ENCODE results near the gene AKAP1. TPM values are rescaled to one million over a fixed set of nuclear protein-coding genes. Genes with fewer than 3 reads are reported as not detected.

AKAP1 gene
- total RNA-seq, 1 donor from 2014 or later: 59.9 TPM

- H3K4me1 Mint-ChIP-seq (ENCODE audit: low read depth): peaks cover 17% of the 10 kb centered on the region
- H3K4me3 Mint-ChIP-seq: no peak overlapping the region
- no peaks in the 10 kb centered on the region for H3K9me3 Mint-ChIP-seq
- H3K36me3 Mint-ChIP-seq (ENCODE audit: low read depth): no peaks in the 10 kb centered on the region
- intact Hi-C loops (cut with micrococcal nuclease): no loop called here
- DNase-seq (ENCODE audit: low spot score): no peak
- peak overlapping the region; percentile 48 for H3K27ac Mint-ChIP-seq
- peaks cover 34% of the 10 kb centered on the region for H3K27me3 Mint-ChIP-seq (ENCODE audit: insufficient read depth)
These were observed 33.1 kb upstream of the AKAP1 start for GRCh38 chr17:57051886-57052361.

DNA sequence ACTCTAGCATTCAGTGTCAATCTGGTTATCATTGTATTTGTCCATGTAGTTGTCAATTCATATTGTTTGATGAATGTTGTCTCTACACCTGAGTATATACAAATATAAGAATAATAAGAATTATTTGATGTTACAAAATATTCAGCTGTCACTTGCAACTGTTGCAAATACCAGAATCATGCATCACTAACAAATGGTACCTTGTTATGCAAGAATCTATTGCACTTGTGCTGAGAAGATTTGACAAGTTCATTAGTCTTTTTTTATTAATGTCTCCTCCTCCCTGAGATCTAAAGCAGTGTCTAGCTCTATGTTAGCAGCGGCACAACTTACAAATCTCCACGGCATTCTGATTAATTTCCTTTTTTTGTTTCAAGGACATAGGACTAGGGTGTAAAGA lies 22.2 kb upstream of the AKAP1 start:
- intact Hi-C loops (cut with micrococcal nuclease): no loop called here
- Mint-ChIP-seq H3K36me3 (ENCODE audit: low read depth) (no peaks in the 10 kb centered on the region), H3K4me3 (no peak overlapping the region), H3K9me3 (no peaks in the 10 kb centered on the region), H3K4me1 (ENCODE audit: low read depth) (no peaks in the 10 kb centered on the region), H3K27ac (no peak overlapping the region), H3K27me3 (ENCODE audit: insufficient read depth) (peaks cover 9% of the 10 kb centered on the region)
- DNase-seq (ENCODE audit: low spot score): no peak

DNA sequence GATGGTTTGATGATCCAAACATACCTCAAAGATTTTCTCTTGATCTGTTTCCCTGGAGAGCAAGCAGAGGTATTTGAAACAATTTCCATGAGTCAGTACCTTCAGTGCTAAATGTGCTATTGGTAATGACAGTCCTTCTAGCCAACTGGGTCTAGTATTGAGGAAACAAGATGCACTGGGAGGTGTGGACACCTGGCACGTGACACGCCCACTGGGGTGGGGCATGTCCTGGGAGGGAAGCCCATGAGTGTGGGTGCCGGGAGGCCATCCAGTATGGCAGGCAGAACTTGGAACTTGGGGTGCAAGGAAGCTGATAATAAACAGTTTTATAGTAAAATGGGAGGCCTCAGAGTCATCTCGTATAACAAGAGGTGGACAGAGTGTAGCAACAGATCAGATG lies 17.9 kb upstream of the AKAP1 start:
- H3K36me3 Mint-ChIP-seq (ENCODE audit: low read depth): no peaks in the 10 kb centered on the region
- H3K9me3 Mint-ChIP-seq: no peaks in the 10 kb centered on the region
- H3K4me1 Mint-ChIP-seq (ENCODE audit: low read depth): no peaks in the 10 kb centered on the region
- peaks cover 14% of the 10 kb centered on the region for H3K27me3 Mint-ChIP-seq (ENCODE audit: insufficient read depth)
- H3K27ac Mint-ChIP-seq: no peak overlapping the region
- intact Hi-C loops (cut with micrococcal nuclease): no loop called here
- no peak overlapping the region for H3K4me3 Mint-ChIP-seq
- no peak for DNase-seq (ENCODE audit: low spot score)

DNA sequence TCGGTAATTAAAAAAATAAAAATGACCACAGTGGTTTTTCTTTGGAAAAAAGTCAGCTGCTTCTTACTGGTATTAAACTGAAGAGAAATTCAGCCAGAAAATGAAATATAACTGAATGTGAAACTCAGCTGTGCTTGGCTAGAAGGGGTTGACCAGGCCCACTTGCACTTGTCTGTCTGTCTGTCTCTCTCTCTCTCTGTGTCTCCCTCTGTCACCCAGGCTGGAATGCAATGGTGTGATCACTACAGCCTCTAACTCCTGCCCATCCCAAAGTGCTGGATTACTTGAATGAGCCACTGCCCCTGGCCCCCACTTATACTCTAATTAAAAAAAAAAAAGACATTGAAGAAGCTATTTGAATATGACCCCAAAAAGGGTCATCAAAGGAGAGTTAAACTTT lies 17.3 kb upstream of the AKAP1 start:
- intact Hi-C loops (cut with micrococcal nuclease): no loop called here
- Mint-ChIP-seq H3K9me3 (no peaks in the 10 kb centered on the region), H3K4me3 (no peak overlapping the region), H3K36me3 (ENCODE audit: low read depth) (no peaks in the 10 kb centered on the region), H3K4me1 (ENCODE audit: low read depth) (no peaks in the 10 kb centered on the region), H3K27me3 (ENCODE audit: insufficient read depth) (peaks cover 20% of the 10 kb centered on the region), H3K27ac (no peak overlapping the region)
- no peak for DNase-seq (ENCODE audit: low spot score)

- no peak for DNase-seq (ENCODE audit: low spot score)
- intact Hi-C loops (cut with micrococcal nuclease): no loop called here
These were observed 16.8 kb upstream of the AKAP1 start for GRCh38 chr17:57068222-57068658.

GRCh38 chr17:57068707-57069106 lies 16.3 kb upstream of the AKAP1 start:
- Mint-ChIP-seq H3K9me3 (no peaks in the 10 kb centered on the region), H3K4me3 (no peak overlapping the region), H3K27ac (no peak overlapping the region), H3K36me3 (ENCODE audit: low read depth) (no peaks in the 10 kb centered on the region), H3K27me3 (ENCODE audit: insufficient read depth) (peaks cover 17% of the 10 kb centered on the region), H3K4me1 (ENCODE audit: low read depth) (no peaks in the 10 kb centered on the region)
- intact Hi-C loops (cut with micrococcal nuclease): no loop called here
- DNase-seq (ENCODE audit: low spot score): no peak

More at GRCh38 chr17:57068222-57068658, 16.8 kb upstream of the AKAP1 start:
- H3K9me3 Mint-ChIP-seq: no peaks in the 10 kb centered on the region
- H3K27ac Mint-ChIP-seq: no peak overlapping the region
- no peaks in the 10 kb centered on the region for H3K4me1 Mint-ChIP-seq (ENCODE audit: low read depth)
- no peaks in the 10 kb centered on the region for H3K36me3 Mint-ChIP-seq (ENCODE audit: low read depth)
- no peak overlapping the region for H3K4me3 Mint-ChIP-seq
- peaks cover 20% of the 10 kb centered on the region for H3K27me3 Mint-ChIP-seq (ENCODE audit: insufficient read depth)

- no peak for DNase-seq (ENCODE audit: low spot score)
- intact Hi-C loops (cut with micrococcal nuclease): no loop called here
- no peaks in the 10 kb centered on the region for H3K36me3 Mint-ChIP-seq (ENCODE audit: low read depth)
- H3K27me3 Mint-ChIP-seq (ENCODE audit: insufficient read depth): peaks cover 30% of the 10 kb centered on the region
- H3K27ac Mint-ChIP-seq: no peak overlapping the region
- H3K4me1 Mint-ChIP-seq (ENCODE audit: low read depth): no peaks in the 10 kb centered on the region
- H3K4me3 Mint-ChIP-seq: no peak overlapping the region
- no peaks in the 10 kb centered on the region for H3K9me3 Mint-ChIP-seq
These were observed 12.8 kb upstream of the AKAP1 start for GRCh38 chr17:57071991-57072944.

GRCh38 chr17:57073626-57074025 lies 11.4 kb upstream of the AKAP1 start:
- Mint-ChIP-seq H3K9me3 (no peaks in the 10 kb centered on the region), H3K4me3 (no peak overlapping the region), H3K4me1 (ENCODE audit: low read depth) (no peaks in the 10 kb centered on the region), H3K27ac (no peak overlapping the region), H3K27me3 (ENCODE audit: insufficient read depth) (peaks cover 30% of the 10 kb centered on the region), H3K36me3 (ENCODE audit: low read depth) (no peaks in the 10 kb centered on the region)
- no peak for DNase-seq (ENCODE audit: low spot score)
- intact Hi-C loops (cut with micrococcal nuclease): no loop called here

DNA sequence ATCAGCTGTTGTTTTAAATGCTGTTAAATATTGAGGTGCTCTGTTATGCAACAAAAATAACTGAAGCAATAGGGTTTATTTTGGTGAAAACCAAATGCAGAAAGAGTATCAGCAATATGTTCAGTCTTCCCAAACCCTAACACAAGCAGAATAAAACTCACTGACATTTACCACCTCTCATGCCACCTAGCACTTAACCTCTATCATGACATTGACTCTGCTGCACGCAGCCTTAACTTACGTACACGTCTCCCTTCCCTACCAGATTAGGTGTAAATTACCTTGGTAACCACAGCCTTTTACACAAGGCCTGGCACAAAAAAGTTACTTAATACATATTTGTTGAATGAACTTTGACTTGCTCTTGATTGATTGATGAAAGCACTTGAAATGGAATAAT lies 9.9 kb upstream of the AKAP1 start:
- Mint-ChIP-seq H3K4me1 (ENCODE audit: low read depth) (no peaks in the 10 kb centered on the region), H3K27ac (no peak overlapping the region), H3K27me3 (ENCODE audit: insufficient read depth) (peaks cover 27% of the 10 kb centered on the region), H3K4me3 (no peak overlapping the region), H3K9me3 (no peaks in the 10 kb centered on the region), H3K36me3 (ENCODE audit: low read depth) (no peaks in the 10 kb centered on the region)
- intact Hi-C loops (cut with micrococcal nuclease): no loop called here
- DNase-seq (ENCODE audit: low spot score): no peak

GRCh38 chr17:57075785-57076184 lies 9.3 kb upstream of the AKAP1 start:
- H3K4me3 Mint-ChIP-seq: no peak overlapping the region
- no peak for DNase-seq (ENCODE audit: low spot score)
- peaks cover 3% of the 10 kb centered on the region for H3K4me1 Mint-ChIP-seq (ENCODE audit: low read depth)
- H3K9me3 Mint-ChIP-seq: no peaks in the 10 kb centered on the region
- peaks cover 31% of the 10 kb centered on the region for H3K27me3 Mint-ChIP-seq (ENCODE audit: insufficient read depth)
- no peak overlapping the region for H3K27ac Mint-ChIP-seq
- no peaks in the 10 kb centered on the region for H3K36me3 Mint-ChIP-seq (ENCODE audit: low read depth)
- intact Hi-C loops (cut with micrococcal nuclease): no loop called here

- Mint-ChIP-seq H3K4me3 (no peak overlapping the region), H3K36me3 (ENCODE audit: low read depth) (no peaks in the 10 kb centered on the region), H3K4me1 (ENCODE audit: low read depth) (peaks cover 6% of the 10 kb centered on the region), H3K27me3 (ENCODE audit: insufficient read depth) (peaks cover 34% of the 10 kb centered on the region), H3K9me3 (no peaks in the 10 kb centered on the region), H3K27ac (no peak overlapping the region)
- DNase-seq (ENCODE audit: low spot score): no peak
- intact Hi-C loops (cut with micrococcal nuclease): no loop called here
These were observed 8.0 kb upstream of the AKAP1 start for GRCh38 chr17:57077000-57077399.

DNA sequence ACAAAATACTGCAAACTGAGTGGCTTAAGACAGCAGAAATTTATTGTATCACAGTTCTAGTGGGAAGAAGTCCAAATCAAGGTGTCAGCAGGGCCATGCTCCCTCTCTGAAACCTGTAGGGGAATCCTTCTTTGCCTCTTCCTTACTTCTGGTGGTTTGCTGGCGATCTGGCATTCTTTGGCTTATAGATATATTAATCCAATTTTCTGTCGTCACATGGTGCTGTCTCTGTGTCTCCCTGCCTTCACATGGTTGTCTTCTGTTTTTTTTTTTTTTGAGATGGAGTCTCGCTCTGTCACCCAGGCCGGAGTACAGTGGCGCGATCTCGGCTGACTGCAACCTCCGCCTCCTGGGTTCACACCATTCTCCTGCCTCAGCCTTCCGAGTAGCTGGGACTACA lies 6.8 kb upstream of the AKAP1 start:
- DNase-seq (ENCODE audit: low spot score): no peak
- Mint-ChIP-seq H3K27me3 (ENCODE audit: insufficient read depth) (peaks cover 27% of the 10 kb centered on the region), H3K27ac (no peak overlapping the region), H3K4me1 (ENCODE audit: low read depth) (peaks cover 6% of the 10 kb centered on the region), H3K4me3 (no peak overlapping the region), H3K9me3 (no peaks in the 10 kb centered on the region), H3K36me3 (ENCODE audit: low read depth) (no peaks in the 10 kb centered on the region)
- intact Hi-C loops (cut with micrococcal nuclease): no loop called here

- no peak overlapping the region for H3K4me3 Mint-ChIP-seq
- no peaks in the 10 kb centered on the region for H3K9me3 Mint-ChIP-seq
- intact Hi-C loops (cut with micrococcal nuclease): loop anchor here (5.0 to 10.0 kb wide), 2 partner anchors 33 to 1434 kb away; partner anchors contain the start of gene MTMR4
- H3K27ac Mint-ChIP-seq: no peak overlapping the region
- peaks cover 6% of the 10 kb centered on the region for H3K4me1 Mint-ChIP-seq (ENCODE audit: low read depth)
- no peaks in the 10 kb centered on the region for H3K36me3 Mint-ChIP-seq (ENCODE audit: low read depth)
- no peak for DNase-seq (ENCODE audit: low spot score)
- H3K27me3 Mint-ChIP-seq (ENCODE audit: insufficient read depth): peaks cover 17% of the 10 kb centered on the region
These were observed 4.3 kb upstream of the AKAP1 start for GRCh38 chr17:57080718-57081117.

Data from activated T-helper 1 cell treated with anti-CD3 and anti-CD28 coated beads, Interleukin-12 subunit alpha, Interleukin-12 subunit beta, Interleukin-2, Interleukin-4 antibody, amounts not matched to agents 30 ng/mL and 10 ng/mL and 1 ng/mL, durations not matched to agents 14 hours and 24 hours and 36 hours (primary cell).